HepG2 (cell line): ENCODE results near the gene COPE. TPM values are rescaled to one million over a fixed set of nuclear protein-coding genes. Genes with fewer than 3 reads are reported as not detected.

Experiments used
- ATAC-seq: fragments of 200-7000 bp; cut with Tn5 transposase; 3 replicates; pipeline ENCODE4 v1.9.1; 2020; ENCODE audit warnings: mild to moderate bottlenecking, moderate library complexity
- BruUV-seq: library from RNA; stranded (reverse); fragments of 400-500 nt; replicated peaks from 2 replicates; lab custom pipeline; 2021; lab: Mats Ljungman, UMichigan
- CTCF ChIA-PET: fragments of 300-600 bp; formaldehyde crosslinking; extraction: SDS; loops from one replicate; lab custom pipeline; 2021; ENCODE audit warnings: low total read pairs, inconsistent platforms, low intra/inter-chr PET ratio; lab: Yijun Ruan, JAX
- POLR2A ChIA-PET: fragments of 350-600 bp; sonication (Branson Sonifier 250); formaldehyde crosslinking; loops from one replicate; lab custom pipeline; 2020; ENCODE audit warnings: antibody characterized with exemption, inconsistent platforms; lab: Yijun Ruan, JAX
- DNase-seq: peaks from one replicate; pipeline ENCODE4 v3.0.0-alpha.2; 2015; ENCODE audit warnings: low spot score
- FAIRE-seq: peaks from 3 replicates; lab custom pipeline; 2011; peaks lifted over from hg19 to GRCh38; lab: Jason Lieb, UNC
- H2AFZ ChIP-seq: one replicate; pipeline ENCODE4 v1.6.1; 2011; ENCODE audit warnings: low read length, inconsistent platforms
- H3K27ac ChIP-seq: fragments of 300-600 bp; 3 replicates; pipeline ENCODE4 v1.8.0; 2011; ENCODE audit warnings: mixed run types, mild to moderate bottlenecking, mixed read lengths, low read length, inconsistent platforms; ENCODE audit not compliant: insufficient read depth; ENCODE audit errors: extremely low read length
- H3K27me3 ChIP-seq, 2 experiments: fragments of 200-600 bp in 1 of 2; 2 replicates in 1 of 2; 3 replicates in 1 of 2; pipeline versions ENCODE4 v1.6.0 to v1.8.0; 2011; ENCODE audit warnings: low read length in 2 of 2, mild to moderate bottlenecking in 2 of 2, moderate library complexity in 2 of 2, inconsistent platforms in 1 of 2; ENCODE audit not compliant: insufficient read depth in 2 of 2, control insufficient read depth in 1 of 2
- H3K36me3 ChIP-seq, 2 experiments: fragments of 200-600 bp in 1 of 2; replicated peaks in 1 of 2; 2 replicates in 1 of 2; 3 replicates in 1 of 2; pipeline versions ENCODE4 v1.5.1 to v1.8.0; 2011; ENCODE audit warnings: low read length in 2 of 2, inconsistent platforms in 1 of 2; ENCODE audit not compliant: insufficient read depth in 2 of 2, control insufficient read depth in 1 of 2
- H3K4me1 ChIP-seq: 2 replicates; pipeline ENCODE4 v1.5.1; 2012; ENCODE audit warnings: low read length, inconsistent platforms; ENCODE audit not compliant: insufficient read depth
- H3K4me2 ChIP-seq: 2 replicates; pipeline ENCODE4 v1.6.0; 2011; ENCODE audit warnings: low read depth, low read length, inconsistent platforms
- H3K4me3 ChIP-seq, 3 experiments: fragments of 200-600 bp in 1 of 3; sonication (generic), shearing (Covaris generic) in 1 of 3; replicated peaks in 1 of 3; 2 replicates each; pipeline ENCODE4 v1.5.1; 2011 to 2016; ENCODE audit warnings: low read length in 3 of 3, inconsistent platforms in 2 of 3, low read depth in 2 of 3, mild to moderate bottlenecking in 2 of 3, control low read depth in 1 of 3, mixed read lengths in 1 of 3; ENCODE audit not compliant: insufficient read depth in 1 of 3
- H3K79me2 ChIP-seq: one replicate; pipeline ENCODE4 v1.6.1; 2011; ENCODE audit warnings: low read length, inconsistent platforms; ENCODE audit not compliant: insufficient read depth
- H3K9ac ChIP-seq: 2 replicates; pipeline ENCODE4 v1.6.0; 2011; ENCODE audit warnings: mild to moderate bottlenecking, low read depth, low read length, inconsistent platforms; ENCODE audit not compliant: insufficient read depth
- H3K9me3 ChIP-seq: 2 replicates; pipeline ENCODE4 v1.5.1; 2012; ENCODE audit warnings: mild to moderate bottlenecking, low read length
- H4K20me1 ChIP-seq: 2 replicates; pipeline ENCODE4 v1.6.0; 2011; ENCODE audit warnings: inconsistent platforms, mild to moderate bottlenecking, low read length, moderate library complexity; ENCODE audit not compliant: insufficient read depth
- ARNT2 ChIP-seq: sonication (generic); formaldehyde crosslinking; IDR thresholded peaks from 2 replicates; pipeline ENCODE4 v1.8.0; 2022; ENCODE audit warnings: mild to moderate bottlenecking, low read depth, missing genetic modification reagents, moderate library complexity
- ELF1 ChIP-seq: sonication (generic); formaldehyde crosslinking; IDR thresholded peaks from 2 replicates; pipeline ENCODE4 v1.4.0; 2020; ENCODE audit warnings: missing genetic modification reagents
- EP300 ChIP-seq, 3 experiments: sonication (generic) in 1 of 3; formaldehyde crosslinking in 1 of 3; IDR thresholded peaks; 2 replicates each; pipeline versions ENCODE4 v1.5.1 to v1.6.1; 2011 to 2020; ENCODE audit warnings: low read depth in 2 of 3, low read length in 2 of 3, borderline replicate concordance in 1 of 3, improper control_type of control experiment in 1 of 3, mild to moderate bottlenecking in 1 of 3, missing genetic modification reagents in 1 of 3, moderate library complexity in 1 of 3
- IKZF4 ChIP-seq: sonication (generic); formaldehyde crosslinking; IDR thresholded peaks from 2 replicates; pipeline ENCODE4 v1.5.1; 2020; ENCODE audit warnings: borderline replicate concordance, mild to moderate bottlenecking, low read depth, missing genetic modification reagents; ENCODE audit errors: not compliant biosample characterization
- RBM22 ChIP-seq: fragments of 200-400 bp; formaldehyde crosslinking; optimal IDR thresholded peaks from 2 replicates; pipeline ENCODE3; 2017; ENCODE audit warnings: mild to moderate bottlenecking, low read length, moderate library complexity
- TAF15 ChIP-seq: fragments of 200-400 bp; formaldehyde crosslinking; IDR thresholded peaks from one replicate; pipeline ENCODE4 v1.6.1; 2018; ENCODE audit warnings: mild to moderate bottlenecking, low read depth, low read length; ENCODE audit not compliant: poor library complexity, severe bottlenecking
- THAP11 ChIP-seq: IDR thresholded peaks from 2 replicates; pipeline ENCODE4 v1.6.1; 2016; ENCODE audit warnings: missing biosample characterization, missing genetic modification reagents
- TOPORS ChIP-seq: sonication (generic); formaldehyde crosslinking; IDR thresholded peaks from 2 replicates; pipeline ENCODE4 v1.8.0; 2023; ENCODE audit warnings: mild to moderate bottlenecking, missing genetic modification reagents
- ZBTB3 ChIP-seq: sonication (generic); formaldehyde crosslinking; IDR thresholded peaks from 2 replicates; pipeline ENCODE4 v1.4.0; 2020; ENCODE audit warnings: low read depth, mild to moderate bottlenecking, moderate library complexity, missing genetic modification reagents, borderline replicate concordance
- ZBTB44 ChIP-seq: sonication (generic); formaldehyde crosslinking; IDR thresholded peaks from 2 replicates; pipeline ENCODE4 v1.4.0; 2020; ENCODE audit warnings: missing genetic modification reagents
- ZNF12 ChIP-seq: sonication (generic); formaldehyde crosslinking; IDR thresholded peaks from 2 replicates; pipeline ENCODE4 v1.5.0; 2020; ENCODE audit warnings: missing genetic modification reagents
- ZNF326 ChIP-seq: sonication (generic); formaldehyde crosslinking; IDR thresholded peaks from 2 replicates; pipeline ENCODE4 v1.4.0; 2020; ENCODE audit warnings: missing genetic modification reagents, borderline replicate concordance
- ZNF552 ChIP-seq: sonication (generic); formaldehyde crosslinking; IDR thresholded peaks from 2 replicates; pipeline ENCODE4 v1.9.0; 2022; ENCODE audit warnings: missing genetic modification reagents, mild to moderate bottlenecking, borderline replicate concordance
- ZNF589 ChIP-seq: sonication (generic); formaldehyde crosslinking; conservative IDR thresholded peaks from 2 replicates; pipeline ENCODE4 v1.8.0; 2022; ENCODE audit warnings: mild to moderate bottlenecking, moderate library complexity, missing genetic modification reagents
- ZNF687 ChIP-seq: sonication (generic); formaldehyde crosslinking; IDR thresholded peaks from 2 replicates; pipeline ENCODE4 v1.5.1; 2020; ENCODE audit warnings: mild to moderate bottlenecking, missing genetic modification reagents, moderate library complexity
- ZNF737 ChIP-seq: sonication (generic); formaldehyde crosslinking; IDR thresholded peaks from 2 replicates; pipeline ENCODE4 v1.5.0; 2020; ENCODE audit warnings: missing genetic modification reagents, mild to moderate bottlenecking, borderline replicate concordance
- ZNF773 ChIP-seq: sonication (generic); formaldehyde crosslinking; IDR thresholded peaks from 2 replicates; pipeline ENCODE4 v1.4.0; 2020; ENCODE audit warnings: missing genetic modification reagents, borderline replicate concordance
- WGBS: methylation state at CpG from one replicate; pipeline ENCODE4 v1.1.6; 2017; ENCODE audit warnings: low lambda C conversion rate; 5-methylcytosine and 5-hydroxymethylcytosine counted together
- in situ Hi-C: cut with HindIII; loops from 2 replicates; pipeline ENCODE4 v1.10.0; 2017; ENCODE audit warnings: low pct_unique_long_range_greater_than_20kb; ENCODE audit not compliant: extremely low pct_ligation_motif_present
- intact Hi-C: fragments of 100-400 bp; cut with micrococcal nuclease; formaldehyde crosslinking; loops from one replicate; pipeline ENCODE4 v1.10.0; 2022; ENCODE audit not compliant: unreplicated experiment
- polyA plus RNA-seq, 8 experiments: library from polyadenylated mRNA; depleted of rRNA in 3 of 8; stranded (reverse) in 7 of 8; unstranded in 1 of 8; fragments of >200 nt; fragmentation: Illumina TruSeq in 4 of 8; extraction: Trizol in 4 of 8; gene quantifications; 2 replicates each; pipeline versions ENCODE4 v1.2.1 to v1.2.3, GENCODE V29; 2011 to 2016; ENCODE audit warnings: low read depth in 4 of 8, missing spikeins in 1 of 8, mixed read lengths in 1 of 8; ENCODE audit not compliant: insufficient read depth in 1 of 8
- total RNA-seq, 5 experiments: library from RNA; depleted of rRNA; stranded (reverse); fragments of >200 nt; fragmentation: Illumina TruSeq; extraction: Trizol; gene quantifications; 2 replicates each; pipeline ENCODE4 v1.2.3, GENCODE V29; 2016; ENCODE audit warnings: low read depth in 1 of 5

COPE gene
- total and polyA plus RNA-seq, 2 of the 13 experiments (the other 11 are each of a cell fraction or from before 2014, with no cell fraction given) = 189 to 205 TPM

GRCh38 chr19:18867751-18868150 is 51.4 kb downstream of the COPE start:
- no peak overlapping the region for H3K4me2 ChIP-seq
- H3K27ac ChIP-seq = no peak overlapping the region
- H2AFZ ChIP-seq = no peak overlapping the region
- ChIA-PET POLR2A (no interaction called here), CTCF (no interaction called here)
- peaks cover 26 to 48% of the 10 kb centered on the region in 2 experiments; a peak in 4 of 5 replicates for H3K36me3 ChIP-seq
- TF ChIP-seq ZNF589 = no peak
- TF ChIP-seq ZBTB44 (CRISPR knock-in tag) = no peak
- TF ChIP-seq ZNF737 (CRISPR knock-in tag) = no peak
- no peak for TF ChIP-seq THAP11
- TF ChIP-seq ELF1 (CRISPR knock-in tag) = no peak
- TF ChIP-seq ARNT2 (CRISPR knock-in tag) = no peak
- TF ChIP-seq TAF15 = no peak
- TF ChIP-seq ZNF687 = 0 out of 2 replicates have a peak, but pooled peaks have one; percentile 6
- TF ChIP-seq EP300 (IDR thresholded peaks at IDR 0.05; ENCODE audit: low read depth in 2 of 2, low read length in 2 of 2) = no peak
- no peak for TF ChIP-seq EP300 (CRISPR knock-in tag; IDR thresholded peaks at IDR 0.05; ENCODE audit: borderline replicate concordance)
- TF ChIP-seq ZNF552 = no peak
- TF ChIP-seq IKZF4 (CRISPR knock-in tag) = no peak
- TF ChIP-seq RBM22 = peak; percentile 41
- no peak for TF ChIP-seq ZNF326 (CRISPR knock-in tag)
- no peak for TF ChIP-seq ZNF12 (CRISPR knock-in tag)
- TF ChIP-seq ZBTB3 (CRISPR knock-in tag) = no peak
- TF ChIP-seq ZNF773 (CRISPR knock-in tag) = no peak
- TF ChIP-seq TOPORS = no peak
- H3K27me3 ChIP-seq = no peaks in the 10 kb centered on the region
- no peak for FAIRE-seq
- no peaks in the 10 kb centered on the region for H4K20me1 ChIP-seq
- no peak for ATAC-seq
- in situ Hi-C loops (no loop called here), intact Hi-C loops (no loop called here)
- H3K79me2 ChIP-seq = no peaks in the 10 kb centered on the region
- over 99% methylated on average over 20 of the region's 23 CpGs for WGBS
- no TSS peak for BruUV-seq
- DNase-seq = no peak
- peaks cover 19% of the 10 kb centered on the region for H3K4me1 ChIP-seq
- no peak overlapping the region for H3K9ac ChIP-seq
- no peaks in the 10 kb centered on the region for H3K9me3 ChIP-seq
- no peak overlapping the region for H3K4me3 ChIP-seq
